Trophoblast cell (in vitro differentiated cells and primary cell): Measurements from ENCODE around the gene LRG1.

ENCODE experiments used
- DNase-seq, 2 donors: peaks; one replicate each; pipeline ENCODE4 v3.0.0-alpha.2; 2016
- H2AFZ ChIP-seq: 2 replicates; pipeline ENCODE4 v1.6.1; 2013; ENCODE audit warnings: low read length, moderate library complexity, mild to moderate bottlenecking; ENCODE audit not compliant: insufficient read depth, poor library complexity
- H2AK5ac ChIP-seq: 2 replicates; pipeline ENCODE4 v1.6.1; 2013; ENCODE audit warnings: mild to moderate bottlenecking, low read length
- H2BK120ac ChIP-seq: 2 replicates; pipeline ENCODE4 v1.6.1; 2013; ENCODE audit warnings: low read length, mild to moderate bottlenecking, moderate library complexity; ENCODE audit not compliant: insufficient read depth, poor library complexity
- H2BK12ac ChIP-seq: 2 replicates; pipeline ENCODE4 v1.6.1; 2013; ENCODE audit warnings: mild to moderate bottlenecking, low read length, moderate library complexity
- H2BK5ac ChIP-seq: 2 replicates; pipeline ENCODE4 v1.6.1; 2013; ENCODE audit warnings: low read length, low read depth, moderate library complexity, mild to moderate bottlenecking; ENCODE audit not compliant: poor library complexity
- H3K14ac ChIP-seq: 2 replicates; pipeline ENCODE4 v1.6.1; 2013; ENCODE audit warnings: mild to moderate bottlenecking, low read length
- H3K18ac ChIP-seq: 2 replicates; pipeline ENCODE4 v1.6.1; 2013; ENCODE audit warnings: mild to moderate bottlenecking, low read length
- H3K23ac ChIP-seq: 2 replicates; pipeline ENCODE4 v1.6.1; 2013; ENCODE audit warnings: low read length
- H3K27ac ChIP-seq: 2 replicates; pipeline ENCODE4 v1.5.1; 2013; ENCODE audit warnings: low read depth, mild to moderate bottlenecking, inconsistent platforms, low read length, moderate library complexity
- H3K27me3 ChIP-seq: 2 replicates; pipeline ENCODE4 v1.6.1; 2013; ENCODE audit warnings: inconsistent platforms, mild to moderate bottlenecking, low read length, moderate library complexity; ENCODE audit not compliant: insufficient read depth
- H3K36me3 ChIP-seq, 2 experiments: 1 replicate in 1 of 2; 2 replicates in 1 of 2; pipeline ENCODE4 v1.6.1; 2013; ENCODE audit warnings: low read length in 2 of 2, mild to moderate bottlenecking in 2 of 2, moderate library complexity in 1 of 2; ENCODE audit not compliant: insufficient read depth in 2 of 2, control insufficient read depth in 1 of 2
- H3K4ac ChIP-seq: 2 replicates; pipeline ENCODE4 v1.6.1; 2013; ENCODE audit warnings: low read depth, mild to moderate bottlenecking, low read length, moderate library complexity
- H3K4me1 ChIP-seq, 2 experiments: 1 replicate in 1 of 2; 2 replicates in 1 of 2; pipeline ENCODE4 v1.6.1; 2013; ENCODE audit warnings: low read length in 2 of 2, mild to moderate bottlenecking in 2 of 2, moderate library complexity in 1 of 2; ENCODE audit not compliant: insufficient read depth in 2 of 2, control insufficient read depth in 1 of 2
- H3K4me2 ChIP-seq: 2 replicates; pipeline ENCODE4 v1.6.1; 2013; ENCODE audit warnings: inconsistent platforms, mild to moderate bottlenecking, low read length, moderate library complexity
- H3K4me3 ChIP-seq: 2 replicates; pipeline ENCODE4 v1.5.1; 2013; ENCODE audit warnings: mild to moderate bottlenecking, low read depth, low read length, inconsistent platforms
- H3K79me1 ChIP-seq: one replicate; pipeline ENCODE4 v1.6.1; 2013; ENCODE audit warnings: low read length
- H3K79me2 ChIP-seq: 2 replicates; pipeline ENCODE4 v1.6.1; 2013; ENCODE audit warnings: low read length, mild to moderate bottlenecking; ENCODE audit not compliant: control insufficient read depth, insufficient read depth, poor library complexity
- H3K9ac ChIP-seq: 2 replicates; pipeline ENCODE4 v1.6.1; 2013; ENCODE audit warnings: mild to moderate bottlenecking, low read length
- H3K9me3 ChIP-seq: 2 replicates; pipeline ENCODE4 v1.6.1; 2013; ENCODE audit warnings: low read depth, mild to moderate bottlenecking, control low read depth, inconsistent platforms, low read length; ENCODE audit not compliant: insufficient read depth
- H4K12ac ChIP-seq: 2 replicates; pipeline ENCODE4 v1.6.1; 2013; ENCODE audit warnings: low read depth, mild to moderate bottlenecking, low read length, moderate library complexity
- H4K8ac ChIP-seq: 2 replicates; pipeline ENCODE4 v1.6.1; 2013; ENCODE audit warnings: low read depth, mild to moderate bottlenecking, low read length, moderate library complexity
- H4K91ac ChIP-seq: one replicate; pipeline ENCODE4 v1.6.1; 2013; ENCODE audit warnings: low read depth, mild to moderate bottlenecking, low read length, moderate library complexity
- WGBS: extraction: QIAGEN DNeasy Blood & Tissue Kit; methylation state at CpG from one replicate; pipeline ENCODE4 v1.1.7; 2013; ENCODE audit warnings: missing lambda C conversion rate; ENCODE audit not compliant: insufficient read length, insufficient coverage; ENCODE audit errors: extremely low coverage; 5-methylcytosine and 5-hydroxymethylcytosine counted together

Gene LRG1

DNA sequence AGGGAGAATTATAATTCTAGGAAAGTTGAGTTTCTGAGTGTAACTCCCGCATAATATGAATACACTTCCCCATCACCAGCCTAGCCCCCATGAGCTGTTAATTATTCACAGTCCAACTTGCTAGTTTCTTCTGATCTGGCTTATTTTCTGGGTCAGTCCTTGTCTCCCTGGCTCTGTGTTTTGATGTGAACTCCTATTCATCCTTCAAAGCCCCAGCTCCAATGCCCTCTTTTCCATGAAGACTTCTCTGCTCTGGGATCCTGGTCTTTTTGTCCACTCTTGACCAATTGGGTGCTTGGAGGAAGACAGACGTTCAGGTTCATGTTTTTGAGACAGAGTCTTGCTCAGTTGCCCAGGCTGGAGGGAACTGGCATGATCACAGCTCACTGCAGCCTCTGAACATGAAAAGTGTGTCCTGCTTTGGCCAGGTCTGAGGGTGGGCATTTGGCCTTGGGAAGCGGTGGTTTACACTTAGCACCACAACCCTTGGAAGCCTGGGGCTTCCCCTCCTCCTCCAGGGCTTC is 605 bp downstream of the LRG1 start:
- Histone ChIP-seq H2BK5ac (no peak overlapping the region), H3K9me3 (peaks cover 3% of the 10 kb centered on the region), H4K8ac (no peak overlapping the region), H3K27ac (no peak overlapping the region), H3K4me3 (no peak overlapping the region), H3K14ac (no peak overlapping the region), H3K4me2 (no peak overlapping the region), H2BK12ac (no peak overlapping the region), H4K12ac (no peak overlapping the region), H2AK5ac (no peak overlapping the region), H3K27me3 (no peaks in the 10 kb centered on the region), H2BK120ac (no peak overlapping the region), H3K18ac (no peak overlapping the region), H2AFZ (no peak overlapping the region), H3K9ac (no peak overlapping the region), H3K4me1 (peaks cover 0 to 8% of the 10 kb centered on the region in 2 experiments), H3K79me2 (no peaks in the 10 kb centered on the region), H3K79me1 (peaks cover 2% of the 10 kb centered on the region), H3K4ac (no peak overlapping the region), H4K91ac (peak overlapping the region; percentile 10), H3K23ac (no peak overlapping the region), H3K36me3 (no peaks in the 10 kb centered on the region)
- no CpG with 5 or more reads among the region's 3 CpGs for WGBS
- no peak for DNase-seq

DNA sequence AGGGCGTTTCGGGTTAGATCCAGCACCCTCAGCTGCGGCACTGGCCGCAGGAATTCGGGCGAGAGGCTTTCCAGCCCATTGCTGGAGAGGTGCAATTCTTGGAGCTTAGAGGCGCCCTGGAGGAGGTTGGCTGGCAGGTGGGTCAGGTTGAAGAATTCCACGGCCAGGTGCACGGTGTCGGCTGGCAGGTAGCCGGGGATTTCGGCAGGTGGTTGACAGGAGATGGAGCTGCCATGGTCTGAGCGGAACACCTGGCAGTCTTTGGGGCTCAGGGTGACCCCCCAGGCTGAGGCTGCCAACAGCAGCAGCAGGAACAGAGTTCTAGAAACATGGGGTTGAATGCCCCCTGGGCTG is 1.3 kb downstream of the LRG1 start:
- no peak overlapping the region for H4K91ac ChIP-seq
- H2BK5ac ChIP-seq = no peak overlapping the region
- peaks cover 3% of the 10 kb centered on the region for H3K9me3 ChIP-seq
- no peak overlapping the region for H4K8ac ChIP-seq
- no peak overlapping the region for H3K14ac ChIP-seq
- H3K4me2 ChIP-seq = no peak overlapping the region
- H3K79me2 ChIP-seq = no peaks in the 10 kb centered on the region
- no peak overlapping the region for H4K12ac ChIP-seq
- no CpG with 5 or more reads among the region's 13 CpGs for WGBS
- H2BK12ac ChIP-seq = no peak overlapping the region
- no peaks in the 10 kb centered on the region for H3K36me3 ChIP-seq
- H3K4me3 ChIP-seq = no peak overlapping the region
- H3K27ac ChIP-seq = no peak overlapping the region
- H2AK5ac ChIP-seq = no peak overlapping the region
- H3K18ac ChIP-seq = no peak overlapping the region
- no peak overlapping the region for H3K23ac ChIP-seq
- peaks cover 3% of the 10 kb centered on the region for H3K27me3 ChIP-seq
- DNase-seq = no peak
- no peak overlapping the region for H2AFZ ChIP-seq
- no peak overlapping the region for H3K4ac ChIP-seq
- peaks cover 0 to 8% of the 10 kb centered on the region in 2 experiments for H3K4me1 ChIP-seq
- H3K9ac ChIP-seq = no peak overlapping the region
- no peak overlapping the region for H2BK120ac ChIP-seq
- peaks cover 2% of the 10 kb centered on the region for H3K79me1 ChIP-seq

- H3K79me2 ChIP-seq = no peaks in the 10 kb centered on the region
- WGBS = no CpG with 5 or more reads among the region's 27 CpGs
- H3K27me3 ChIP-seq = peaks cover 3% of the 10 kb centered on the region
- no peak overlapping the region for H4K91ac ChIP-seq
- no peak overlapping the region for H3K14ac ChIP-seq
- peaks cover 0 to 8% of the 10 kb centered on the region in 2 experiments for H3K4me1 ChIP-seq
- no peak overlapping the region for H3K4me3 ChIP-seq
- H3K23ac ChIP-seq = no peak overlapping the region
- no peak overlapping the region for H3K18ac ChIP-seq
- H3K79me1 ChIP-seq = peaks cover 2% of the 10 kb centered on the region
- H2AK5ac ChIP-seq = no peak overlapping the region
- H3K9me3 ChIP-seq = peaks cover 3% of the 10 kb centered on the region
- no peak overlapping the region for H2BK120ac ChIP-seq
- H4K8ac ChIP-seq = no peak overlapping the region
- no peak overlapping the region for H2BK5ac ChIP-seq
- no peak overlapping the region for H4K12ac ChIP-seq
- H3K9ac ChIP-seq = no peak overlapping the region
- H3K27ac ChIP-seq = no peak overlapping the region
- no peak for DNase-seq
- H3K36me3 ChIP-seq = no peaks in the 10 kb centered on the region
- H2AFZ ChIP-seq = no peak overlapping the region
- no peak overlapping the region for H3K4ac ChIP-seq
- no peak overlapping the region for H2BK12ac ChIP-seq
- H3K4me2 ChIP-seq = no peak overlapping the region
Measured at GRCh38 chr19:4537953-4538600, 1.8 kb downstream of the LRG1 start.

DNA sequence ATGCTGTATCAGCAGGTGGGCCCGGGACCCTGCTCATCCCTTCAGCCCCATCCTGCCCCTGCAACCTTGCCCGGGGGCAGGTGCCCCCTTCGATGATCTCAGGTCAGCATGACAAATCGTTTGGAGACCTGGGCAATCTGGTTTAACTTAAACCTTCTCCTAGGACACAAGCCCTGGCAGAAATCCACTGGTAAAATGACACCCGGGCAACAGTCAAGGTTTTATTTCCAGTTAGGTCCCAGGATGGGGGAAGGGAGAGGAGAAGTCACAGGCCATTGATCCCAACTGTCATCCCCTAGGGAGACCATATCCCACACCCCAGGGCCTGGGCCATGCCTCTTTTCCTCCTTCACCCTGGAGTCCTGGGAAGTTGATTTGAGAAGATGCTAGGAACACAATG is 3.0 kb downstream of the LRG1 start:
- Histone ChIP-seq H3K36me3 (no peaks in the 10 kb centered on the region), H4K8ac (no peak overlapping the region), H4K12ac (no peak overlapping the region), H3K79me2 (no peaks in the 10 kb centered on the region), H3K4me3 (no peak overlapping the region), H3K4me1 (peaks cover 0 to 8% of the 10 kb centered on the region in 2 experiments), H2AK5ac (no peak overlapping the region), H3K4me2 (no peak overlapping the region), H3K23ac (no peak overlapping the region), H3K9me3 (peaks cover 3% of the 10 kb centered on the region), H2BK120ac (no peak overlapping the region), H2AFZ (no peak overlapping the region), H2BK12ac (no peak overlapping the region), H4K91ac (no peak overlapping the region), H3K27ac (no peak overlapping the region), H3K4ac (no peak overlapping the region), H2BK5ac (no peak overlapping the region), H3K79me1 (peaks cover 2% of the 10 kb centered on the region), H3K18ac (no peak overlapping the region), H3K27me3 (peaks cover 3% of the 10 kb centered on the region), H3K14ac (no peak overlapping the region), H3K9ac (no peak overlapping the region)
- no peak for DNase-seq
- no CpG with 5 or more reads among the region's 5 CpGs for WGBS
